Neural cell (in vitro differentiated cells): ENCODE measurements around the gene H2AZ2. TPM values are rescaled to one million over a fixed set of nuclear protein-coding genes. Genes with fewer than 3 reads are reported as not detected.

Experiments
- H2AFZ ChIP-seq: fragments of 200-600, 300-800 bp; sonication (generic), shearing (Covaris generic); 2 replicates; pipeline ENCODE4 v1.6.0; 2014; ENCODE audit warnings: low read depth, mild to moderate bottlenecking, antibody characterized with exemption, low read length, moderate library complexity
- H3F3A ChIP-seq: fragments of 200-600 bp; shearing (Covaris generic); 2 replicates; pipeline ENCODE4 v1.6.1; 2016; ENCODE audit warnings: mild to moderate bottlenecking, moderate library complexity, mixed read lengths, antibody characterized with exemption, low read length; ENCODE audit not compliant: insufficient read depth, poor library complexity, severe bottlenecking
- H3K27ac ChIP-seq: fragments of 200-600, 300-800 bp; sonication (generic), shearing (Covaris generic); 2 replicates; pipeline ENCODE4 v1.5.1; 2014; ENCODE audit warnings: mild to moderate bottlenecking, low read length, moderate library complexity
- H3K27me3 ChIP-seq: fragments of 300-800, 200-600 bp; sonication (generic), shearing (Covaris generic); 2 replicates; pipeline ENCODE4 v1.6.0; 2014; ENCODE audit warnings: mild to moderate bottlenecking, low read depth, low read length, moderate library complexity; ENCODE audit not compliant: insufficient read depth
- H3K36me3 ChIP-seq: fragments of 300-800, 200-600 bp; sonication (generic), shearing (Covaris generic); 2 replicates; pipeline ENCODE4 v1.5.1; 2014; ENCODE audit warnings: mild to moderate bottlenecking, antibody characterized with exemption, low read length, moderate library complexity; ENCODE audit not compliant: insufficient read depth
- H3K4me2 ChIP-seq: fragments of 300-800, 200-600 bp; sonication (generic), shearing (Covaris generic); 2 replicates; pipeline ENCODE4 v1.6.0; 2014; ENCODE audit warnings: mild to moderate bottlenecking, low read length
- H3K4me3 ChIP-seq: fragments of 300-800, 200-600 bp; sonication (generic), shearing (Covaris generic); 2 replicates; pipeline ENCODE4 v1.5.1; 2014; ENCODE audit warnings: mild to moderate bottlenecking, low read length, moderate library complexity
- H3K79me2 ChIP-seq: fragments of 200-600 bp; shearing (Covaris generic); replicated peaks from 2 replicates; pipeline ENCODE4 v1.6.0; 2014; ENCODE audit warnings: mild to moderate bottlenecking, low read length, moderate library complexity; ENCODE audit not compliant: insufficient read depth
- H3K9ac ChIP-seq: fragments of 300-800, 200-600 bp; sonication (generic), shearing (Covaris generic); 2 replicates; pipeline ENCODE4 v1.6.1; 2016; ENCODE audit warnings: mild to moderate bottlenecking, low read length, mixed read lengths
- H3K9me2 ChIP-seq: fragments of 200-600 bp; shearing (Covaris generic); 2 replicates; pipeline ENCODE4 v1.6.1; 2016; ENCODE audit warnings: mild to moderate bottlenecking, low read length, mixed read lengths; ENCODE audit not compliant: insufficient read depth
- H3K9me3 ChIP-seq: fragments of 200-600, 300-800 bp; sonication (generic), shearing (Covaris generic); 2 replicates; pipeline ENCODE4 v1.6.1; 2016; ENCODE audit warnings: mild to moderate bottlenecking, mixed run types, low read length, moderate library complexity, mixed read lengths
- H4K20me1 ChIP-seq: fragments of 200-600 bp; shearing (Covaris generic); 2 replicates; pipeline ENCODE4 v1.6.1; 2016; ENCODE audit warnings: mild to moderate bottlenecking, mixed run types; ENCODE audit not compliant: insufficient read depth
- CTCF ChIP-seq: fragments of 450-650 bp; IDR thresholded peaks from 2 replicates; pipeline ENCODE4 v1.5.1; 2014; ENCODE audit warnings: antibody characterized with exemption, mild to moderate bottlenecking, moderate library complexity; ENCODE audit not compliant: poor library complexity, severe bottlenecking
- EP300 ChIP-seq: fragments of 450-650 bp; conservative IDR thresholded peaks from 2 replicates; pipeline ENCODE4 v1.6.1; 2014; ENCODE audit warnings: antibody characterized with exemption, mild to moderate bottlenecking, moderate library complexity; ENCODE audit not compliant: poor library complexity, severe bottlenecking
- EZH2 ChIP-seq: fragments of 200-600, 300-800 bp; shearing (Covaris generic), sonication (generic); IDR thresholded peaks from 2 replicates; pipeline ENCODE4 v1.6.1; 2014; ENCODE audit warnings: antibody characterized with exemption, low read length, borderline replicate concordance, mild to moderate bottlenecking; ENCODE audit not compliant: insufficient read depth, poor library complexity, severe bottlenecking
- MXI1 ChIP-seq: fragments of 450-650 bp; conservative IDR thresholded peaks from 2 replicates; pipeline ENCODE4 v1.6.1; 2014; ENCODE audit warnings: antibody characterized with exemption, mild to moderate bottlenecking; ENCODE audit not compliant: poor library complexity, severe bottlenecking
- POLR2AphosphoS5 ChIP-seq: IDR thresholded peaks from 2 replicates; pipeline ENCODE4 v1.6.1; 2012
- RAD21 ChIP-seq: fragments of 450-650 bp; conservative IDR thresholded peaks from 2 replicates; pipeline ENCODE4 v1.6.1; 2014; ENCODE audit warnings: antibody characterized with exemption, mild to moderate bottlenecking, moderate library complexity
- REST ChIP-seq: IDR thresholded peaks from 2 replicates; pipeline ENCODE4 v1.6.1; 2012; ENCODE audit warnings: borderline replicate concordance
- SMC3 ChIP-seq: fragments of 450-650 bp; conservative IDR thresholded peaks from 2 replicates; pipeline ENCODE4 v1.6.1; 2014; ENCODE audit warnings: antibody characterized with exemption, mild to moderate bottlenecking, moderate library complexity; ENCODE audit not compliant: poor library complexity
- TAF1 ChIP-seq: IDR thresholded peaks from 2 replicates; pipeline ENCODE4 v1.6.1; 2012; ENCODE audit warnings: low read depth
- polyA plus RNA-seq: library from polyadenylated mRNA; depleted of rRNA; stranded (reverse); fragments of >200 nt; gene quantifications from 2 replicates; pipeline ENCODE4 v1.2.3, GENCODE V29; 2014

Gene H2AZ2
- polyA plus RNA-seq, 1 donor from 2014 or later = 152 TPM

DNA sequence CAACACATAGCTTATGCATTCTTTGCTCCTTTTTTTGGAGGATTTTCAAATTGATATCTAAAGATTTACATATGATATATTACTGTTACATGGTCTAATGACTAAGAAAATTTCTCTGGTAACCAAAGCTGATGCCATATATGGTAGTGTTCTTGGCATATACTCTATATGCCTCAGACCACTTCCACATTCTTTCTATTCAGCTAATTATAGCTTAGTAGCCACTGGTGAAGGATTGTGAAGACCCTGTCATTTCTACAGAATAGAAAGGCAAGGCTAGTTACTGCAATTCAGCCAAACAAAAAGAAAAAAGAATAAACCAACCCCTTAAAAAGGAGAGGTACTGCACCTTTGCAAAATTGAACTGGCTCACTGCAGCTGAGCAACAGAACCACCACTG is 33.7 kb upstream of the H2AZ2 start:
- no peak for TF ChIP-seq RAD21
- TF ChIP-seq CTCF = no peak
- no peak for TF ChIP-seq REST
- no peak for TF ChIP-seq POLR2AphosphoS5
- Histone ChIP-seq H3K27ac (peak overlapping the region; percentile 69), H3K79me2 (peaks cover 67% of the 10 kb centered on the region), H3K9me3 (no peaks in the 10 kb centered on the region), H3K9me2 (no peaks in the 10 kb centered on the region), H3K9ac (peak overlapping the region; percentile 90), H2AFZ (no peak overlapping the region), H3F3A (peaks cover 3% of the 10 kb centered on the region), H4K20me1 (no peaks in the 10 kb centered on the region), H3K36me3 (peaks cover 9% of the 10 kb centered on the region), H3K4me3 (peak overlapping the region; percentile 94), H3K4me2 (peak overlapping the region; percentile 97), H3K27me3 (no peaks in the 10 kb centered on the region)

GRCh38 chr7:44881066-44881600 is 33.2 kb upstream of the H2AZ2 start:
- Histone ChIP-seq H3F3A (peaks cover 3% of the 10 kb centered on the region), H3K27ac (peak overlapping the region; percentile 69), H3K36me3 (peaks cover 9% of the 10 kb centered on the region), H3K9me3 (no peaks in the 10 kb centered on the region), H3K4me2 (peak overlapping the region; percentile 97), H3K79me2 (peaks cover 67% of the 10 kb centered on the region), H3K9me2 (no peaks in the 10 kb centered on the region), H4K20me1 (no peaks in the 10 kb centered on the region), H3K9ac (peak overlapping the region; percentile 90), H3K4me3 (peak overlapping the region; percentile 94), H3K27me3 (no peaks in the 10 kb centered on the region), H2AFZ (no peak overlapping the region)
- TF ChIP-seq CTCF (no peak), REST (no peak), SMC3 (no peak), MXI1 (no peak), EZH2 (no peak), EP300 (no peak), TAF1 (no peak), RAD21 (no peak), POLR2AphosphoS5 (no peak)
